GM12878 (cell line): ENCODE results near the gene SKIC8. TPM values are rescaled to one million over a fixed set of nuclear protein-coding genes. Genes with fewer than 3 reads are reported as not detected.

ENCODE experiments used
- ATAC-seq: fragments of 200-7000 bp; cut with Tn5 transposase; 3 replicates; pipeline ENCODE4 v1.9.1; 2020; ENCODE audit warnings: mild to moderate bottlenecking, moderate library complexity
- BruUV-seq: library from RNA; stranded (reverse); fragments of 400-500 nt; replicated peaks from 2 replicates; lab custom pipeline; 2021; lab: Mats Ljungman, UMichigan
- CTCF ChIA-PET: fragments of 300-600 bp; sonication (Branson Sonifier 250); formaldehyde crosslinking; extraction: SDS; loops from one replicate; lab custom pipeline; 2021; ENCODE audit warnings: inconsistent platforms; lab: Yijun Ruan, JAX
- POLR2A ChIA-PET: fragments of 350-600 bp; formaldehyde crosslinking; extraction: SDS; loops from one replicate; lab custom pipeline; 2021; ENCODE audit warnings: inconsistent platforms; lab: Charles Lee
- RAD21 ChIA-PET: fragments of 300-600 bp; sonication (Branson Sonifier 250); formaldehyde crosslinking; loops from one replicate; lab custom pipeline; 2023; ENCODE audit warnings: antibody characterized with exemption; ENCODE audit not compliant: unreplicated experiment; lab: Charles Lee
- SMC1A ChIA-PET: fragments of 300-600 bp; sonication (Branson Sonifier 250); formaldehyde crosslinking; loops from one replicate; lab custom pipeline; 2023; ENCODE audit not compliant: unreplicated experiment, uncharacterized antibody; lab: Charles Lee
- DNase-seq: peaks from one replicate; pipeline ENCODE4 v3.0.0-alpha.2; 2011; ENCODE audit warnings: low read depth, low spot score
- FAIRE-seq: peaks from 3 replicates; lab custom pipeline; 2011; peaks lifted over from hg19 to GRCh38; lab: Jason Lieb, UNC
- H2AFZ ChIP-seq: 2 replicates; pipeline ENCODE4 v1.6.0; 2011; ENCODE audit warnings: low read depth, low read length, control low read depth; ENCODE audit not compliant: control insufficient read depth
- H3K27ac ChIP-seq: 2 replicates; pipeline ENCODE4 v1.5.1; 2011; ENCODE audit warnings: control low read depth; ENCODE audit not compliant: control insufficient read depth, insufficient read depth
- H3K27me3 ChIP-seq, 2 experiments: replicated peaks in 1 of 2; 2 replicates each; pipeline versions ENCODE4 v1.6.0 to v1.6.1; 2011; ENCODE audit warnings: low read length in 1 of 2; ENCODE audit not compliant: control insufficient read depth in 2 of 2, insufficient read depth in 2 of 2
- H3K36me3 ChIP-seq, 2 experiments: 2 replicates each; pipeline ENCODE4 v1.5.1; 2011; ENCODE audit warnings: low read length in 1 of 2; ENCODE audit not compliant: control insufficient read depth in 2 of 2, insufficient read depth in 2 of 2
- H3K4me1 ChIP-seq: 2 replicates; pipeline ENCODE4 v1.6.1; 2011; ENCODE audit warnings: mild to moderate bottlenecking, low read length, moderate library complexity, mixed read lengths; ENCODE audit not compliant: control insufficient read depth, insufficient read depth
- H3K4me2 ChIP-seq: 2 replicates; pipeline ENCODE4 v1.6.0; 2011; ENCODE audit warnings: control low read depth; ENCODE audit not compliant: control insufficient read depth, insufficient read depth
- H3K4me3 ChIP-seq: fragments of 200-600 bp; sonication (generic); 2 replicates; pipeline ENCODE4 v1.5.1; 2016
- H3K79me2 ChIP-seq: 2 replicates; pipeline ENCODE4 v1.6.0; 2011; ENCODE audit warnings: low read length; ENCODE audit not compliant: control insufficient read depth, insufficient read depth
- H3K9ac ChIP-seq: 2 replicates; pipeline ENCODE4 v1.8.0; 2011; ENCODE audit warnings: low read length, control low read depth, mixed read lengths; ENCODE audit not compliant: control insufficient read depth, insufficient read depth
- H3K9me3 ChIP-seq: replicated peaks from 3 replicates; pipeline ENCODE4 v1.5.1; 2011; ENCODE audit warnings: mild to moderate bottlenecking, low read length; ENCODE audit not compliant: control insufficient read depth, insufficient read depth
- H4K20me1 ChIP-seq: 2 replicates; pipeline ENCODE4 v1.6.0; 2011; ENCODE audit not compliant: control insufficient read depth, insufficient read depth
- ASH2L ChIP-seq: fragments of 300-600, 200-600 bp; sonication (generic); IDR thresholded peaks from 2 replicates; pipeline ENCODE4 v1.6.1; 2017; ENCODE audit warnings: low read depth, mild to moderate bottlenecking, borderline replicate concordance
- CBX3 ChIP-seq: fragments of 200-600 bp; sonication (generic); IDR thresholded peaks from 2 replicates; pipeline ENCODE4 v1.6.1; 2016; ENCODE audit warnings: low read depth, borderline replicate concordance
- GATAD2B ChIP-seq: fragments of 450-650 bp; conservative IDR thresholded peaks from 2 replicates; pipeline ENCODE4 v1.6.1; 2017; ENCODE audit warnings: low read depth, mild to moderate bottlenecking, moderate library complexity
- IKZF1 ChIP-seq: fragments of 450-650 bp; conservative IDR thresholded peaks from 2 replicates; pipeline ENCODE4 v1.6.1; 2017; ENCODE audit warnings: antibody characterized with exemption, mild to moderate bottlenecking
- NR2F1 ChIP-seq: fragments of 450-650 bp; conservative IDR thresholded peaks from 2 replicates; pipeline ENCODE4 v1.6.1; 2017; ENCODE audit warnings: mild to moderate bottlenecking
- PAX8 ChIP-seq: fragments of 450-650 bp; IDR thresholded peaks from 2 replicates; pipeline ENCODE4 v1.6.1; 2017; ENCODE audit warnings: mild to moderate bottlenecking, moderate library complexity
- TCF3 ChIP-seq: IDR thresholded peaks from 2 replicates; pipeline ENCODE4 v1.6.1; 2012; ENCODE audit warnings: low read depth, mild to moderate bottlenecking, low read length, borderline replicate concordance; ENCODE audit not compliant: insufficient read depth
- WGBS: methylation state at CpG from one replicate; pipeline ENCODE4 v1.1.6; 2016; ENCODE audit warnings: low lambda C conversion rate; ENCODE audit not compliant: insufficient replicate concordance, insufficient coverage; ENCODE audit errors: missing lambda C conversion rate; 5-methylcytosine and 5-hydroxymethylcytosine counted together
- in situ Hi-C: fragments of 300-500 bp; cut with MboI; formaldehyde crosslinking; loops from 9 replicates; pipeline ENCODE4 v1.14.3; 2018; ENCODE audit warnings: mixed read lengths
- intact Hi-C: fragments of 100-400 bp; cut with micrococcal nuclease; formaldehyde crosslinking; loops from one replicate; pipeline ENCODE4 v1.14.2; 2022; ENCODE audit not compliant: unreplicated experiment
- polyA plus RNA-seq, 11 experiments: library from polyadenylated mRNA; depleted of rRNA in 4 of 11; unstranded in 6 of 11; stranded (reverse) in 5 of 11; fragments of >200 nt; fragmentation: Nextera tagmentation in 4 of 11; fragmentation: Illumina TruSeq in 1 of 11; extraction: Ambion mirVana in 4 of 11; extraction: Trizol in 1 of 11; gene quantifications; 1 replicate in 1 of 11; 2 replicates in 10 of 11; pipeline versions ENCODE4 v1.2.1 to v1.2.3, GENCODE V29; 2011 to 2016; ENCODE audit warnings: inconsistent platforms in 2 of 11, missing spikeins in 2 of 11, low read depth in 1 of 11
- total RNA-seq, 4 experiments: library from RNA; depleted of rRNA in 3 of 4; stranded (reverse); fragments of >200 nt in 3 of 4; fragmentation: Illumina TruSeq in 1 of 4; extraction: Trizol in 1 of 4; gene quantifications; 2 replicates each; pipeline versions ENCODE4 v1.2.1 to v1.2.3, GENCODE V29; 2013 to 2021
- TF ChIP-seq, protein P1 (sequence below): fragments of 150-350 bp; IDR thresholded peaks from 2 replicates; pipeline ENCODE4 v1.6.1; 2016; ENCODE audit warnings: low read depth, low read length

SKIC8 gene
- total and polyA plus RNA-seq, 10 of the 15 experiments (the other 5 are each of a cell fraction or from before 2014, with no cell fraction given), result 57.0 to 288 (median 128) TPM

DNA sequence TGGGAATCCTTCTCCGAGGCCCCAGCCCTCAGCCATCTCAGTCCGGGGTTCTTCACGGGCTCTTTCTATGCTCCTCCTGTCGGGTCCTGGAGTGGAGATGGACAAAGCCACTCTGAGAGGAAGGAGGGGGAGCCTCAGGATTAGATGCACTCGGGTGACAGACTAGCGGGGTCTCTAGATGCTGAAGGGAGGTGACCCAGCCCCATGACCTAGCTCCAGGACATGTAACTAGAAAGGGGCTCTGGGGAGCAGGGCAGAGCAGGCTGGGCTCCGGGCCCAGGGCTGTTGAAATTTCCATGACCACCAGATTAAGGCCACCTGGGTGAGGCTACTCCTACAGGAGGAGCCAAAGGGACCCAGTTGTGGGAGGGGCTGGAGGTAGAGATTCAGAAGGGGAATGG is 14.8 kb upstream of the SKIC8 start:
- DNase-seq, result no peak
- BruUV-seq, result no TSS peak
- Histone ChIP-seq H3K4me2 (no peak overlapping the region), H3K9me3 (no peaks in the 10 kb centered on the region), H3K27ac (no peak overlapping the region), H3K79me2 (no peaks in the 10 kb centered on the region), H2AFZ (no peak overlapping the region), H3K4me3 (no peak overlapping the region), H3K36me3 (no peaks in the 10 kb centered on the region), H3K4me1 (no peaks in the 10 kb centered on the region; the same call in 1 of the 2 replicates), H4K20me1 (no peaks in the 10 kb centered on the region), H3K9ac (no peak overlapping the region), H3K27me3 (no peaks in the 10 kb centered on the region)
- ATAC-seq, result no peak
- no peak for FAIRE-seq
- ChIA-PET CTCF (interaction anchor here (0.6 to 13.8 kb wide), 2 partner anchors 43 to 106 kb away, joined by 3 to 175 read pairs; no protein-coding TSS in a partner anchor), RAD21 (no interaction called here), SMC1A (no interaction called here), POLR2A (no interaction called here)
- intact Hi-C loops (no loop called here), in situ Hi-C loops (loop anchor here (10.0 kb wide), 1 partner anchor 101 kb away; no protein-coding TSS in a partner anchor)
- no peak for TF ChIP-seq IKZF1
- TF ChIP-seq, protein P1, sequence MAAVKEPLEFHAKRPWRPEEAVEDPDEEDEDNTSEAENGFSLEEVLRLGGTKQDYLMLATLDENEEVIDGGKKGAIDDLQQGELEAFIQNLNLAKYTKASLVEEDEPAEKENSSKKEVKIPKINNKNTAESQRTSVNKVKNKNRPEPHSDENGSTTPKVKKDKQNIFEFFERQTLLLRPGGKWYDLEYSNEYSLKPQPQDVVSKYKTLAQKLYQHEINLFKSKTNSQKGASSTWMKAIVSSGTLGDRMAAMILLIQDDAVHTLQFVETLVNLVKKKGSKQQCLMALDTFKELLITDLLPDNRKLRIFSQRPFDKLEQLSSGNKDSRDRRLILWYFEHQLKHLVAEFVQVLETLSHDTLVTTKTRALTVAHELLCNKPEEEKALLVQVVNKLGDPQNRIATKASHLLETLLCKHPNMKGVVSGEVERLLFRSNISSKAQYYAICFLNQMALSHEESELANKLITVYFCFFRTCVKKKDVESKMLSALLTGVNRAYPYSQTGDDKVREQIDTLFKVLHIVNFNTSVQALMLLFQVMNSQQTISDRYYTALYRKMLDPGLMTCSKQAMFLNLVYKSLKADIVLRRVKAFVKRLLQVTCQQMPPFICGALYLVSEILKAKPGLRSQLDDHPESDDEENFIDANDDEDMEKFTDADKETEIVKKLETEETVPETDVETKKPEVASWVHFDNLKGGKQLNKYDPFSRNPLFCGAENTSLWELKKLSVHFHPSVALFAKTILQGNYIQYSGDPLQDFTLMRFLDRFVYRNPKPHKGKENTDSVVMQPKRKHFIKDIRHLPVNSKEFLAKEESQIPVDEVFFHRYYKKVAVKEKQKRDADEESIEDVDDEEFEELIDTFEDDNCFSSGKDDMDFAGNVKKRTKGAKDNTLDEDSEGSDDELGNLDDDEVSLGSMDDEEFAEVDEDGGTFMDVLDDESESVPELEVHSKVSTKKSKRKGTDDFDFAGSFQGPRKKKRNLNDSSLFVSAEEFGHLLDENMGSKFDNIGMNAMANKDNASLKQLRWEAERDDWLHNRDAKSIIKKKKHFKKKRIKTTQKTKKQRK, result no peak
- TF ChIP-seq TCF3, result no peak
- TF ChIP-seq PAX8, result no peak
- no peak for TF ChIP-seq ASH2L
- no peak for TF ChIP-seq NR2F1
- no peak for TF ChIP-seq CBX3
- TF ChIP-seq GATAD2B, result no peak
- WGBS, result 24% methylated on average over 7 of the region's 7 CpGs
